ENCODE data around the gene WWC2. TPM values are rescaled to one million over a fixed set of nuclear protein-coding genes. Genes with fewer than 3 reads are reported as not detected.

WWC2 gene
- total RNA-seq, 4 donors from 2014 or later = 4.5 to 10.7 (median 8.6) TPM

GRCh38 chr4:183345261-183345660 lies 246.2 kb downstream of the WWC2 start:
- Histone ChIP-seq H3K27ac (no peak overlapping the region), H3K27me3 (peaks cover 0 to 8% (median 3%) of the 10 kb centered on the region in 3 donors), H3K36me3 (no peaks in the 10 kb centered on the region), H3K9me3 (no peaks in the 10 kb centered on the region), H3K4me3 (no peak overlapping the region), H3K4me1 (no peaks in the 10 kb centered on the region)
- in situ Hi-C loops (cut with MboI; ENCODE audit: low sequenced_read_pairs in 4 of 4) = no loop called here
- intact Hi-C loops (cut with DNase I; ENCODE audit: low total_unique reads) = no loop called here
- TF ChIP-seq CTCF (IDR thresholded peaks at IDR 0.05 in 4 of 5, conservative IDR thresholded peaks at IDR 0.05 in 1 of 5) = no peak
- no peak for TF ChIP-seq POLR2A (IDR thresholded peaks at IDR 0.05)
- no peak for DNase-seq
- no peak for ATAC-seq

GRCh38 chr4:183347146-183347545 lies 248.1 kb downstream of the WWC2 start:
- TF ChIP-seq POLR2A (IDR thresholded peaks at IDR 0.05) (no peak), CTCF (IDR thresholded peaks at IDR 0.05 in 4 of 5, conservative IDR thresholded peaks at IDR 0.05 in 1 of 5) (no peak)
- intact Hi-C loops (cut with DNase I; ENCODE audit: low total_unique reads) = no loop called here
- in situ Hi-C loops (cut with MboI; ENCODE audit: low sequenced_read_pairs in 4 of 4) = no loop called here
- no peak for DNase-seq
- H3K27me3 ChIP-seq = peaks cover 0 to 8% (median 3%) of the 10 kb centered on the region in 3 donors
- no peaks in the 10 kb centered on the region for H3K36me3 ChIP-seq
- no peaks in the 10 kb centered on the region for H3K4me1 ChIP-seq
- H3K9me3 ChIP-seq = no peaks in the 10 kb centered on the region
- no peak overlapping the region for H3K27ac ChIP-seq
- no peak for ATAC-seq
- H3K4me3 ChIP-seq = no peak overlapping the region

- Histone ChIP-seq H3K9me3 (no peaks in the 10 kb centered on the region), H3K36me3 (no peaks in the 10 kb centered on the region), H3K27me3 (peaks cover 0 to 8% (median 3%) of the 10 kb centered on the region in 3 donors), H3K27ac (no peak overlapping the region), H3K4me1 (no peaks in the 10 kb centered on the region), H3K4me3 (no peak overlapping the region)
- TF ChIP-seq CTCF (IDR thresholded peaks at IDR 0.05 in 4 of 5, conservative IDR thresholded peaks at IDR 0.05 in 1 of 5) (no peak), POLR2A (IDR thresholded peaks at IDR 0.05) (no peak)
- in situ Hi-C loops (cut with MboI; ENCODE audit: low sequenced_read_pairs in 4 of 4) = no loop called here
- no peak for ATAC-seq
- DNase-seq = no peak
- intact Hi-C loops (cut with DNase I; ENCODE audit: low total_unique reads) = no loop called here
Measured at GRCh38 chr4:183347566-183347965, 248.5 kb downstream of the WWC2 start.

- no peak overlapping the region for H3K4me3 ChIP-seq
- no peak overlapping the region for H3K27ac ChIP-seq
- ATAC-seq (no peak), DNase-seq (no peak)
- no peaks in the 10 kb centered on the region for H3K4me1 ChIP-seq
- no peaks in the 10 kb centered on the region for H3K36me3 ChIP-seq
- intact Hi-C loops (cut with DNase I; ENCODE audit: low total_unique reads) (no loop called here), in situ Hi-C loops (cut with MboI; ENCODE audit: low sequenced_read_pairs in 4 of 4) (no loop called here)
- TF ChIP-seq POLR2A (IDR thresholded peaks at IDR 0.05) (no peak), CTCF (IDR thresholded peaks at IDR 0.05 in 4 of 5, conservative IDR thresholded peaks at IDR 0.05 in 1 of 5) (no peak)
- H3K9me3 ChIP-seq = no peaks in the 10 kb centered on the region
- peaks cover 0 to 8% (median 2%) of the 10 kb centered on the region in 3 donors for H3K27me3 ChIP-seq
Measured at GRCh38 chr4:183348136-183348535, 249.1 kb downstream of the WWC2 start.

Data from gastrocnemius medialis (tissue), 4 donors.